Adrenal gland (tissue), 12 donors: ENCODE data around the gene FLYWCH2. TPM values are rescaled to one million over a fixed set of nuclear protein-coding genes. Genes with fewer than 3 reads are reported as not detected.

Experiments used
- DNase-seq, 7 donors: peaks; one replicate each; pipeline ENCODE4 v3.0.0-alpha.2; 2019 to 2020
- H3K27ac ChIP-seq, 5 donors: fragments of 200-600 bp; sonication (generic) in 4 of 5; 1 replicate in 3 of 5; 2 replicates in 2 of 5; pipeline versions ENCODE4 v1.5.1 to v1.8.0; 2016 to 2020; ENCODE audit warnings: mild to moderate bottlenecking in 1 of 5
- H3K27me3 ChIP-seq: fragments of 200-600 bp; 2 replicates; pipeline ENCODE4 v1.8.0; 2021
- H3K36me3 ChIP-seq, 2 donors: fragments of 200-600 bp; replicated peaks in 1 of 2; 1 replicate in 1 of 2; 2 replicates in 1 of 2; pipeline versions ENCODE4 v1.5.1 to v1.8.0; 2018 to 2022
- H3K4me1 ChIP-seq, 2 donors: fragments of 200-600 bp; replicated peaks in 1 of 2; 1 replicate in 1 of 2; 2 replicates in 1 of 2; pipeline versions ENCODE4 v1.5.1 to v1.8.0; 2018 to 2021
- H3K4me3 ChIP-seq, 4 donors: fragments of 200-600 bp; sonication (generic) in 3 of 4; one replicate each; pipeline ENCODE4 v1.5.1; 2016 to 2018
- H3K9me3 ChIP-seq, 3 donors: fragments of 200-600 bp; sonication (generic) in 1 of 3; replicated peaks in 1 of 3; 1 replicate in 2 of 3; 2 replicates in 1 of 3; pipeline versions ENCODE4 v1.5.1 to v1.8.0; 2016 to 2021
- POLR2A ChIP-seq, 2 donors: fragments of 450-650 bp; IDR thresholded peaks; one replicate each; pipeline ENCODE4 v1.6.1; 2017; ENCODE audit warnings: antibody characterized with exemption in 2 of 2, mild to moderate bottlenecking in 2 of 2, moderate library complexity in 1 of 2
- WGBS, 4 donors: extraction: QIAGEN DNeasy Blood & Tissue Kit in 2 of 4; methylation state at CpG; one replicate each; pipeline versions ENCODE4 v1.1.5 to v1.1.7; 2013 to 2017; 5-methylcytosine and 5-hydroxymethylcytosine counted together
- intact Hi-C, 2 donors: fragments of 100-400 bp; cut with DNase I; formaldehyde crosslinking; loops; one replicate each; pipeline versions ENCODE4 v1.14.1 to v1.15.0; 2022 to 2023
- polyA plus RNA-seq, 3 donors: library from polyadenylated mRNA; stranded (reverse); fragments of 200-250 nt in 2 of 3; fragments of 350-450 nt in 1 of 3; fragmentation: Illumina TruSeq in 1 of 3; extraction: RNeasy Lipid Tissue Mini Kit (QIAGEN cat#74804) in 1 of 3; gene quantifications; one replicate each; pipeline ENCODE4 v1.2.3, GENCODE V29; 2013 to 2014
- total RNA-seq, 9 donors: library from RNA; depleted of rRNA in 4 of 9; stranded (reverse); fragments of >200 nt in 4 of 9; fragments of 120-200 nt in 1 of 9; fragmentation: NEBNext Ultra II Directional in 1 of 9; extraction: Animal tissue kit (Norgen Biotek cat#: 25700) in 1 of 9; gene quantifications; one replicate each; pipeline versions ENCODE4 v1.1.0 to v1.2.4, GENCODE V29; 2013 to 2023
- TF ChIP-seq, protein P1 (sequence below), 6 experiments: fragments of 450-650 bp in 4 of 6; fragments of 200-600 bp in 2 of 6; sonication (generic) in 1 of 6; IDR thresholded peaks; 1 replicate in 5 of 6; 2 replicates in 1 of 6; pipeline versions ENCODE4 v1.5.1 to v1.8.0; 2016 to 2021; ENCODE audit warnings: antibody characterized with exemption in 6 of 6, mild to moderate bottlenecking in 2 of 6, moderate library complexity in 1 of 6
- donor health status: healthy with polysubstance abuse.
- donor health status: Bipolar disorder and iron deficiency.
- donor health status: DM: yes; HTN: yes; CAD: no.
- donor health status: DM: no; HTN: no; CAD: no.
- donor health status: DM: no; HTN: no; CAD: no.
- donor health status: DM: yes; HTN: yes; CAD: no.

Gene FLYWCH2
- total and polyA plus RNA-seq, 12 donors, result 16.7 to 232 (median 59.7) TPM

GRCh38 chr16:2874032-2874911 lies 8.7 kb upstream of the FLYWCH2 start:
- WGBS, 4 donors, result 52 to 61% (median 54%) methylated on average over 20 to 21 of the region's 21 CpGs

GRCh38 chr16:2874912-2875362 lies 8.1 kb upstream of the FLYWCH2 start:
- intact Hi-C loops, result loop anchor here (2.0 to 5.0 kb wide), 2 partner anchors 44 to 47 kb away; no protein-coding TSS in a partner anchor
- H3K27ac ChIP-seq, result no peak overlapping the region

More at GRCh38 chr16:2874032-2874911, 8.7 kb upstream of the FLYWCH2 start:
- no peaks in the 10 kb centered on the region for H3K9me3 ChIP-seq
- no peaks in the 10 kb centered on the region for H3K36me3 ChIP-seq
- intact Hi-C loops, result loop anchor here (2.0 to 5.0 kb wide), 2 partner anchors 45 to 48 kb away; no protein-coding TSS in a partner anchor
- no peak overlapping the region for H3K27ac ChIP-seq
- H3K4me3 ChIP-seq, result no peak overlapping the region
- peaks cover 4 to 6% of the 10 kb centered on the region in 2 donors for H3K4me1 ChIP-seq
- DNase-seq, result peak in 2 of 7 donors; percentile 18 to 24
- TF ChIP-seq, protein P1, sequence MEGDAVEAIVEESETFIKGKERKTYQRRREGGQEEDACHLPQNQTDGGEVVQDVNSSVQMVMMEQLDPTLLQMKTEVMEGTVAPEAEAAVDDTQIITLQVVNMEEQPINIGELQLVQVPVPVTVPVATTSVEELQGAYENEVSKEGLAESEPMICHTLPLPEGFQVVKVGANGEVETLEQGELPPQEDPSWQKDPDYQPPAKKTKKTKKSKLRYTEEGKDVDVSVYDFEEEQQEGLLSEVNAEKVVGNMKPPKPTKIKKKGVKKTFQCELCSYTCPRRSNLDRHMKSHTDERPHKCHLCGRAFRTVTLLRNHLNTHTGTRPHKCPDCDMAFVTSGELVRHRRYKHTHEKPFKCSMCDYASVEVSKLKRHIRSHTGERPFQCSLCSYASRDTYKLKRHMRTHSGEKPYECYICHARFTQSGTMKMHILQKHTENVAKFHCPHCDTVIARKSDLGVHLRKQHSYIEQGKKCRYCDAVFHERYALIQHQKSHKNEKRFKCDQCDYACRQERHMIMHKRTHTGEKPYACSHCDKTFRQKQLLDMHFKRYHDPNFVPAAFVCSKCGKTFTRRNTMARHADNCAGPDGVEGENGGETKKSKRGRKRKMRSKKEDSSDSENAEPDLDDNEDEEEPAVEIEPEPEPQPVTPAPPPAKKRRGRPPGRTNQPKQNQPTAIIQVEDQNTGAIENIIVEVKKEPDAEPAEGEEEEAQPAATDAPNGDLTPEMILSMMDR (IDR thresholded peaks at IDR 0.05), result no peak
- no peak for TF ChIP-seq POLR2A (IDR thresholded peaks at IDR 0.05)
- no peaks in the 10 kb centered on the region for H3K27me3 ChIP-seq

GRCh38 chr16:2879854-2880508 lies 3.0 kb upstream of the FLYWCH2 start:
- Histone ChIP-seq H3K4me3 (no peak overlapping the region), H3K9me3 (no peaks in the 10 kb centered on the region), H3K36me3 (no peaks in the 10 kb centered on the region), H3K27ac (no peak overlapping the region), H3K27me3 (no peaks in the 10 kb centered on the region), H3K4me1 (peaks cover 7 to 11% of the 10 kb centered on the region in 2 donors)
- whole genome bisulfite sequencing, 4 donors, result 86 to 91% (median 88%) methylated on average over 6 of the region's 6 CpGs
- TF ChIP-seq, protein P1 (IDR thresholded peaks at IDR 0.05), result no peak
- TF ChIP-seq POLR2A (IDR thresholded peaks at IDR 0.05), result no peak
- DNase-seq, result peak in 1 of 7 donors; percentile 12
- intact Hi-C loops, result no loop called here

More at GRCh38 chr16:2874912-2875362, 8.1 kb upstream of the FLYWCH2 start:
- no peak overlapping the region for H3K4me3 ChIP-seq
- WGBS, 4 donors, result 7 to 9% (median 8%) methylated on average over 25 of the region's 25 CpGs
- no peaks in the 10 kb centered on the region for H3K27me3 ChIP-seq
- peaks cover 4 to 6% of the 10 kb centered on the region in 2 donors for H3K4me1 ChIP-seq
- peak; percentile 77 to 90 (median 84) for DNase-seq
- H3K9me3 ChIP-seq, result no peaks in the 10 kb centered on the region
- TF ChIP-seq, protein P1 (IDR thresholded peaks at IDR 0.05), result peak; percentile 94 to 99 (median 98)
- no peak for TF ChIP-seq POLR2A (IDR thresholded peaks at IDR 0.05)
- H3K36me3 ChIP-seq, result no peaks in the 10 kb centered on the region
